ENCODE measurements around the gene GAL3ST1.

The GAL3ST1 gene

GRCh38 chr22:30531651-30532608 is 42.5 kb downstream of the GAL3ST1 start:
- DNase-seq (ENCODE audit: low read depth), result no peak

GRCh38 chr22:30526656-30527055 is 47.8 kb downstream of the GAL3ST1 start:
- DNase-seq (ENCODE audit: low read depth), result no peak

GRCh38 chr22:30523646-30524489 is 50.6 kb downstream of the GAL3ST1 start:
- DNase-seq (ENCODE audit: low read depth), result no peak

- no peak for DNase-seq (ENCODE audit: low read depth)
Observed at GRCh38 chr22:30521368-30522156, 52.9 kb downstream of the GAL3ST1 start.

GRCh38 chr22:30519842-30520425 is 54.5 kb downstream of the GAL3ST1 start:
- DNase-seq (ENCODE audit: low read depth), result no peak

- DNase-seq (ENCODE audit: low read depth), result no peak
Observed at GRCh38 chr22:30516731-30517130, 57.7 kb downstream of the GAL3ST1 start.

- DNase-seq (ENCODE audit: low read depth), result no peak
Observed at GRCh38 chr22:30516273-30516672, 58.2 kb downstream of the GAL3ST1 start.

GRCh38 chr22:30514252-30514651 is 60.2 kb downstream of the GAL3ST1 start:
- DNase-seq (ENCODE audit: low read depth), result no peak

- DNase-seq (ENCODE audit: low read depth), result no peak
Observed at GRCh38 chr22:30513462-30513861, 61.0 kb downstream of the GAL3ST1 start.

- DNase-seq (ENCODE audit: low read depth), result no peak
Observed at GRCh38 chr22:30511911-30512310, 62.6 kb downstream of the GAL3ST1 start.

- DNase-seq (ENCODE audit: low read depth), result no peak
Observed at GRCh38 chr22:30511109-30511508, 63.4 kb downstream of the GAL3ST1 start.

- DNase-seq (ENCODE audit: low read depth), result no peak
Observed at GRCh38 chr22:30508216-30508615, 66.2 kb downstream of the GAL3ST1 start.

- DNase-seq (ENCODE audit: low read depth), result no peak
Observed at GRCh38 chr22:30507670-30508069, 66.8 kb downstream of the GAL3ST1 start.

GRCh38 chr22:30506507-30506968 is 67.9 kb downstream of the GAL3ST1 start:
- DNase-seq (ENCODE audit: low read depth), result no peak

Measured in activated T-helper 1 cell treated with Interleukin-2 at 50 U/mL for 16 hours (primary cell).